Measurements from ENCODE around the gene CCDC184. TPM values are rescaled to one million over a fixed set of nuclear protein-coding genes. Genes with fewer than 3 reads are reported as not detected.

The CCDC184 gene
- total RNA-seq, 1 experiment from 2014 or later: 1.4 TPM

DNA sequence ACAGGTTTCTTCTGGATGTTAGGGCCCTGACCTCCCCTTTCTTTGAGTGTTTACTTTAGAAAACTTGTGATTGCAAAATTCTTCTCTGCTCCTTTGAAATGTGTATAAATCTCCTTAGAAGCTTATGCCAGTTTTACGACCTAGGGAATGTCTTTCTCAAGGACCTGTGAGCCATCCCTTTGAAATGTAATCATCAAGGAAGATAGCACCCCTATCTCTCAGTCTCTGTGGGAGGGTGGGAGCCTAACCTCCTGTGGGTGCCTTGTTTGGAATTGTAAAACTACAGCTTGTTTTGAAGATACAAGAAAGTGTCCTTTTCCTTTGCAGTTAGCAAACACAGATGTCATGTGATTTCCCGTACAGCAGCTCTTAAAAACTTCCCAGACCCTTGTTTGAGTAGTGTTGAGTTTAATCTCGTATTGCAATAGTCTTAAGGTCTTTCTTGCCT, 16.4 kb downstream of the CCDC184 start:
- POLR2A ChIA-PET: no interaction called here
- H3K9me3 Mint-ChIP-seq: peaks cover 27% of the 10 kb centered on the region
- peaks cover 4% of the 10 kb centered on the region; the same call in 1 of the 2 replicates for H3K36me3 Mint-ChIP-seq
- 0 out of 2 replicates have a peak, but pooled peaks cover 7% of the 10 kb centered on the region for H3K4me1 Mint-ChIP-seq
- H3K27me3 Mint-ChIP-seq (ENCODE audit: low read depth): peaks cover 78% of the 10 kb centered on the region
- no peak overlapping the region for H3K27ac Mint-ChIP-seq
- TF ChIP-seq, protein P1, sequence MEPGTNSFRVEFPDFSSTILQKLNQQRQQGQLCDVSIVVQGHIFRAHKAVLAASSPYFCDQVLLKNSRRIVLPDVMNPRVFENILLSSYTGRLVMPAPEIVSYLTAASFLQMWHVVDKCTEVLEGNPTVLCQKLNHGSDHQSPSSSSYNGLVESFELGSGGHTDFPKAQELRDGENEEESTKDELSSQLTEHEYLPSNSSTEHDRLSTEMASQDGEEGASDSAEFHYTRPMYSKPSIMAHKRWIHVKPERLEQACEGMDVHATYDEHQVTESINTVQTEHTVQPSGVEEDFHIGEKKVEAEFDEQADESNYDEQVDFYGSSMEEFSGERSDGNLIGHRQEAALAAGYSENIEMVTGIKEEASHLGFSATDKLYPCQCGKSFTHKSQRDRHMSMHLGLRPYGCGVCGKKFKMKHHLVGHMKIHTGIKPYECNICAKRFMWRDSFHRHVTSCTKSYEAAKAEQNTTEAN (CRISPR knock-in tag; IDR thresholded peaks at IDR 0.05): no peak
- TF ChIP-seq ZNF138 (CRISPR knock-in tag; conservative IDR thresholded peaks at IDR 0.05): no peak
- TF ChIP-seq GRHL2 (CRISPR knock-in tag; IDR thresholded peaks at IDR 0.05; ENCODE audit: insufficient replicate concordance, severe bottlenecking): no peak
- no peak for TF ChIP-seq HMGA2 (CRISPR knock-in tag; IDR thresholded peaks at IDR 0.05)
- no peak for TF ChIP-seq SP1 (CRISPR knock-in tag; conservative IDR thresholded peaks at IDR 0.05)
- TF ChIP-seq, protein P2, sequence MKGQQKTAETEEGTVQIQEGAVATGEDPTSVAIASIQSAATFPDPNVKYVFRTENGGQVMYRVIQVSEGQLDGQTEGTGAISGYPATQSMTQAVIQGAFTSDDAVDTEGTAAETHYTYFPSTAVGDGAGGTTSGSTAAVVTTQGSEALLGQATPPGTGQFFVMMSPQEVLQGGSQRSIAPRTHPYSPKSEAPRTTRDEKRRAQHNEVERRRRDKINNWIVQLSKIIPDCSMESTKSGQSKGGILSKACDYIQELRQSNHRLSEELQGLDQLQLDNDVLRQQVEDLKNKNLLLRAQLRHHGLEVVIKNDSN (CRISPR knock-in tag; IDR thresholded peaks at IDR 0.05): no peak
- TF ChIP-seq, protein P3, sequence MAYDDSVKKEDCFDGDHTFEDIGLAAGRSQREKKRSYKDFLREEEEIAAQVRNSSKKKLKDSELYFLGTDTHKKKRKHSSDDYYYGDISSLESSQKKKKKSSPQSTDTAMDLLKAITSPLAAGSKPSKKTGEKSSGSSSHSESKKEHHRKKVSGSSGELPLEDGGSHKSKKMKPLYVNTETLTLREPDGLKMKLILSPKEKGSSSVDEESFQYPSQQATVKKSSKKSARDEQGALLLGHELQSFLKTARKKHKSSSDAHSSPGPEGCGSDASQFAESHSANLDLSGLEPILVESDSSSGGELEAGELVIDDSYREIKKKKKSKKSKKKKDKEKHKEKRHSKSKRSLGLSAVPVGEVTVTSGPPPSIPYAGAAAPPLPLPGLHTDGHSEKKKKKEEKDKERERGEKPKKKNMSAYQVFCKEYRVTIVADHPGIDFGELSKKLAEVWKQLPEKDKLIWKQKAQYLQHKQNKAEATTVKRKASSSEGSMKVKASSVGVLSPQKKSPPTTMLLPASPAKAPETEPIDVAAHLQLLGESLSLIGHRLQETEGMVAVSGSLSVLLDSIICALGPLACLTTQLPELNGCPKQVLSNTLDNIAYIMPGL (CRISPR knock-in tag; IDR thresholded peaks at IDR 0.05): no peak
- no peak for TF ChIP-seq FOXP1 (CRISPR knock-in tag; IDR thresholded peaks at IDR 0.05; ENCODE audit: borderline replicate concordance)
- TF ChIP-seq, protein P4, sequence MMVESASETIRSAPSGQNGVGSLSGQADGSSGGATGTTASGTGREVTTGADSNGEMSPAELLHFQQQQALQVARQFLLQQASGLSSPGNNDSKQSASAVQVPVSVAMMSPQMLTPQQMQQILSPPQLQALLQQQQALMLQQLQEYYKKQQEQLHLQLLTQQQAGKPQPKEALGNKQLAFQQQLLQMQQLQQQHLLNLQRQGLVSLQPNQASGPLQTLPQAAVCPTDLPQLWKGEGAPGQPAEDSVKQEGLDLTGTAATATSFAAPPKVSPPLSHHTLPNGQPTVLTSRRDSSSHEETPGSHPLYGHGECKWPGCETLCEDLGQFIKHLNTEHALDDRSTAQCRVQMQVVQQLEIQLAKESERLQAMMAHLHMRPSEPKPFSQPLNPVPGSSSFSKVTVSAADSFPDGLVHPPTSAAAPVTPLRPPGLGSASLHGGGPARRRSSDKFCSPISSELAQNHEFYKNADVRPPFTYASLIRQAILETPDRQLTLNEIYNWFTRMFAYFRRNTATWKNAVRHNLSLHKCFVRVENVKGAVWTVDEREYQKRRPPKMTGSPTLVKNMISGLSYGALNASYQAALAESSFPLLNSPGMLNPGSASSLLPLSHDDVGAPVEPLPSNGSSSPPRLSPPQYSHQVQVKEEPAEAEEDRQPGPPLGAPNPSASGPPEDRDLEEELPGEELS (CRISPR knock-in tag; IDR thresholded peaks at IDR 0.05): no peak
- TF ChIP-seq, protein P5, sequence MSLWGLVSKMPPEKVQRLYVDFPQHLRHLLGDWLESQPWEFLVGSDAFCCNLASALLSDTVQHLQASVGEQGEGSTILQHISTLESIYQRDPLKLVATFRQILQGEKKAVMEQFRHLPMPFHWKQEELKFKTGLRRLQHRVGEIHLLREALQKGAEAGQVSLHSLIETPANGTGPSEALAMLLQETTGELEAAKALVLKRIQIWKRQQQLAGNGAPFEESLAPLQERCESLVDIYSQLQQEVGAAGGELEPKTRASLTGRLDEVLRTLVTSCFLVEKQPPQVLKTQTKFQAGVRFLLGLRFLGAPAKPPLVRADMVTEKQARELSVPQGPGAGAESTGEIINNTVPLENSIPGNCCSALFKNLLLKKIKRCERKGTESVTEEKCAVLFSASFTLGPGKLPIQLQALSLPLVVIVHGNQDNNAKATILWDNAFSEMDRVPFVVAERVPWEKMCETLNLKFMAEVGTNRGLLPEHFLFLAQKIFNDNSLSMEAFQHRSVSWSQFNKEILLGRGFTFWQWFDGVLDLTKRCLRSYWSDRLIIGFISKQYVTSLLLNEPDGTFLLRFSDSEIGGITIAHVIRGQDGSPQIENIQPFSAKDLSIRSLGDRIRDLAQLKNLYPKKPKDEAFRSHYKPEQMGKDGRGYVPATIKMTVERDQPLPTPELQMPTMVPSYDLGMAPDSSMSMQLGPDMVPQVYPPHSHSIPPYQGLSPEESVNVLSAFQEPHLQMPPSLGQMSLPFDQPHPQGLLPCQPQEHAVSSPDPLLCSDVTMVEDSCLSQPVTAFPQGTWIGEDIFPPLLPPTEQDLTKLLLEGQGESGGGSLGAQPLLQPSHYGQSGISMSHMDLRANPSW (CRISPR knock-in tag; conservative IDR thresholded peaks at IDR 0.05; ENCODE audit: low read depth): no peak
- TF ChIP-seq, protein P6, sequence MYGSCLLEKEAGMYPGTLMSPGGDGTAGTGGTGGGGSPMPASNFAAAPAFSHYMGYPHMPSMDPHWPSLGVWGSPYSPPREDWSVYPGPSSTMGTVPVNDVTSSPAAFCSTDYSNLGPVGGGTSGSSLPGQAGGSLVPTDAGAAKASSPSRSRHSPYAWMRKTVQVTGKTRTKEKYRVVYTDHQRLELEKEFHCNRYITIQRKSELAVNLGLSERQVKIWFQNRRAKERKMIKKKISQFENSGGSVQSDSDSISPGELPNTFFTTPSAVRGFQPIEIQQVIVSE (CRISPR knock-in tag; IDR thresholded peaks at IDR 0.05; ENCODE audit: borderline replicate concordance): no peak
- TF ChIP-seq, protein P7, sequence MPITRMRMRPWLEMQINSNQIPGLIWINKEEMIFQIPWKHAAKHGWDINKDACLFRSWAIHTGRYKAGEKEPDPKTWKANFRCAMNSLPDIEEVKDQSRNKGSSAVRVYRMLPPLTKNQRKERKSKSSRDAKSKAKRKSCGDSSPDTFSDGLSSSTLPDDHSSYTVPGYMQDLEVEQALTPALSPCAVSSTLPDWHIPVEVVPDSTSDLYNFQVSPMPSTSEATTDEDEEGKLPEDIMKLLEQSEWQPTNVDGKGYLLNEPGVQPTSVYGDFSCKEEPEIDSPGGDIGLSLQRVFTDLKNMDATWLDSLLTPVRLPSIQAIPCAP (CRISPR knock-in tag; IDR thresholded peaks at IDR 0.05): no peak
- no peak for TF ChIP-seq SMAD4 (CRISPR knock-in tag; IDR thresholded peaks at IDR 0.05)
- peak overlapping the region; percentile 78 for H3K4me3 Mint-ChIP-seq
- ATAC-seq (no peak), DNase-seq (ENCODE audit: low spot score) (no peak)
- CTCF ChIA-PET: interaction anchor here (0.5 to 4.4 kb wide), 3 partner anchors 14 to 820 kb away, joined by 3 to 25 read pairs (median 3); no protein-coding TSS in a partner anchor

DNA sequence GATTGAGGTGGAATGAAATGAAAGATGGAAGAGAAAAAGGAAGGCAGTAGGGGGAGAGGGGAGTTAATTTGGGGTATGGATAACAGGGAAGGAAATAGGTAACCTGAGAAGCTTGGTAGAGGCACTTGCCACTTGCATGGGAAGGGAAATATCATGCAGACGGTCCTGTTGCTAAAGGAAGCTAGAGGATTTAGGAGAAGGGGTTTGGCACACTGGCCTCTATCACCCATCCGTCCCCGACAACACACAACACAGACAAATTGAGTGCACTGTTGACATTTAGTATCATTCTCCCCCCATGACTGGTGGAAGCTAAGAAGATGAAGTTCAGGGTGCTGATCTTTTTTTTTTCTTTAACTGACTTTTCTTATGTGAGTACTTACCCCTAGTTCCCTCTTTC, 17.6 kb downstream of the CCDC184 start:
- Mint-ChIP-seq H3K4me1 (0 out of 2 replicates have a peak, but pooled peaks cover 7% of the 10 kb centered on the region), H3K36me3 (peaks cover 8% of the 10 kb centered on the region; the same call in 1 of the 2 replicates), H3K27me3 (ENCODE audit: low read depth) (peaks cover 74% of the 10 kb centered on the region), H3K4me3 (no peak overlapping the region), H3K9me3 (peaks cover 32% of the 10 kb centered on the region), H3K27ac (no peak overlapping the region)
- no peak for DNase-seq (ENCODE audit: low spot score)
- ATAC-seq: no peak
- CTCF ChIA-PET: interaction anchor here (1.2 to 1.4 kb wide), 2 partner anchors 11 to 417 kb away, joined by 4 to 7 read pairs; no protein-coding TSS in a partner anchor
- POLR2A ChIA-PET: no interaction called here
- TF ChIP-seq CREM (CRISPR knock-in tag; IDR thresholded peaks at IDR 0.05) (no peak), ZNF423 (CRISPR knock-in tag; IDR thresholded peaks at IDR 0.05) (no peak), OVOL2 (CRISPR knock-in tag; IDR thresholded peaks at IDR 0.05; ENCODE audit: borderline replicate concordance) (no peak)
- TF ChIP-seq, protein P4 (CRISPR knock-in tag; IDR thresholded peaks at IDR 0.05): no peak
- TF ChIP-seq, protein P1 (CRISPR knock-in tag; IDR thresholded peaks at IDR 0.05): no peak

All from WTC11 (cell line).